WTC11 (cell line): Measurements from ENCODE around the gene AZIN2. TPM values are rescaled to one million over a fixed set of nuclear protein-coding genes. Genes with fewer than 3 reads are reported as not detected.

Experiments used
- ATF3 ChIP-seq: sonication (generic); formaldehyde crosslinking; conservative IDR thresholded peaks from 2 replicates; pipeline ENCODE4 v1.8.1; 2022; ENCODE audit warnings: mild to moderate bottlenecking, missing genetic modification reagents
- CREB1 ChIP-seq: sonication (generic); formaldehyde crosslinking; IDR thresholded peaks from 2 replicates; pipeline ENCODE4 v1.8.0; 2023; ENCODE audit warnings: mild to moderate bottlenecking, missing genetic modification reagents
- E2F5 ChIP-seq: sonication (generic); formaldehyde crosslinking; IDR thresholded peaks from 2 replicates; pipeline ENCODE4 v1.8.1; 2022; ENCODE audit warnings: mild to moderate bottlenecking, moderate library complexity, missing genetic modification reagents
- ESRRA ChIP-seq: sonication (generic); formaldehyde crosslinking; IDR thresholded peaks from 2 replicates; pipeline ENCODE4 v1.8.1; 2022; ENCODE audit warnings: mild to moderate bottlenecking, missing genetic modification reagents, borderline replicate concordance
- FOXJ3 ChIP-seq: sonication (generic); formaldehyde crosslinking; IDR thresholded peaks from 2 replicates; pipeline ENCODE4 v1.9.0; 2021; ENCODE audit warnings: missing genetic modification reagents, mild to moderate bottlenecking, borderline replicate concordance
- HMGA2 ChIP-seq: fragments of 250-450 bp; sonication (Bioruptor Pico); IDR thresholded peaks from 2 replicates; pipeline ENCODE4 v1.4.0; 2021; ENCODE audit warnings: mild to moderate bottlenecking, moderate library complexity
- HMGXB4 ChIP-seq: sonication (generic); formaldehyde crosslinking; IDR thresholded peaks from 2 replicates; pipeline ENCODE4 v1.8.1; 2023; ENCODE audit warnings: mild to moderate bottlenecking, moderate library complexity, missing genetic modification reagents
- MYBL2 ChIP-seq: sonication (generic); formaldehyde crosslinking; IDR thresholded peaks from 2 replicates; pipeline ENCODE4 v1.8.1; 2023; ENCODE audit warnings: mild to moderate bottlenecking, moderate library complexity, missing genetic modification reagents
- NFATC4 ChIP-seq: fragments of 250-450 bp; sonication (Bioruptor Pico); IDR thresholded peaks from 2 replicates; pipeline ENCODE4 v1.9.0; 2021; ENCODE audit warnings: mild to moderate bottlenecking
- NFYB ChIP-seq: sonication (generic); formaldehyde crosslinking; conservative IDR thresholded peaks from 2 replicates; pipeline ENCODE4 v1.8.0; 2022; ENCODE audit warnings: low read depth, missing genetic modification reagents
- NR2C2 ChIP-seq: sonication (generic); formaldehyde crosslinking; IDR thresholded peaks from 2 replicates; pipeline ENCODE4 v1.8.0; 2022; ENCODE audit warnings: mild to moderate bottlenecking, missing genetic modification reagents
- OVOL2 ChIP-seq: fragments of 250-450 bp; sonication (Bioruptor Pico); IDR thresholded peaks from 2 replicates; pipeline ENCODE4 v1.9.0; 2021; ENCODE audit warnings: mild to moderate bottlenecking, borderline replicate concordance
- PRDM15 ChIP-seq: sonication (generic); formaldehyde crosslinking; IDR thresholded peaks from 2 replicates; pipeline ENCODE4 v1.8.0; 2022; ENCODE audit warnings: missing genetic modification reagents
- RELA ChIP-seq: sonication (generic); formaldehyde crosslinking; IDR thresholded peaks from 2 replicates; pipeline ENCODE4 v1.8.1; 2022; ENCODE audit warnings: missing genetic modification reagents, mild to moderate bottlenecking, borderline replicate concordance
- SMAD4 ChIP-seq: sonication (generic); formaldehyde crosslinking; IDR thresholded peaks from 2 replicates; pipeline ENCODE4 v1.8.0; 2022; ENCODE audit warnings: mild to moderate bottlenecking, missing genetic modification reagents
- TEAD1 ChIP-seq: sonication (generic); formaldehyde crosslinking; IDR thresholded peaks from 2 replicates; pipeline ENCODE4 v1.8.0; 2022; ENCODE audit warnings: mild to moderate bottlenecking, missing genetic modification reagents
- USF2 ChIP-seq: sonication (generic); formaldehyde crosslinking; IDR thresholded peaks from 2 replicates; pipeline ENCODE4 v1.8.1; 2023; ENCODE audit warnings: mild to moderate bottlenecking, missing genetic modification reagents, moderate library complexity
- ZBTB21 ChIP-seq: sonication (generic); formaldehyde crosslinking; IDR thresholded peaks from 2 replicates; pipeline ENCODE4 v1.8.1; 2023; ENCODE audit warnings: mild to moderate bottlenecking, missing genetic modification reagents, borderline replicate concordance
- total RNA-seq: library from RNA; stranded (reverse); gene quantifications from 3 replicates; pipeline ENCODE4 v1.2.3, GENCODE V29; 2021
- TF ChIP-seq, protein P1 (sequence below): sonication (generic); formaldehyde crosslinking; IDR thresholded peaks from 2 replicates; pipeline ENCODE4 v1.8.0; 2022; ENCODE audit warnings: mild to moderate bottlenecking, missing genetic modification reagents
- TF ChIP-seq, protein P2 (sequence below): fragments of 250-450 bp; sonication (Bioruptor Pico); conservative IDR thresholded peaks from 2 replicates; pipeline ENCODE4 v1.9.0; 2021; ENCODE audit warnings: mild to moderate bottlenecking

AZIN2 gene
- total RNA-seq, 1 experiment from 2014 or later = 1.7 TPM

DNA sequence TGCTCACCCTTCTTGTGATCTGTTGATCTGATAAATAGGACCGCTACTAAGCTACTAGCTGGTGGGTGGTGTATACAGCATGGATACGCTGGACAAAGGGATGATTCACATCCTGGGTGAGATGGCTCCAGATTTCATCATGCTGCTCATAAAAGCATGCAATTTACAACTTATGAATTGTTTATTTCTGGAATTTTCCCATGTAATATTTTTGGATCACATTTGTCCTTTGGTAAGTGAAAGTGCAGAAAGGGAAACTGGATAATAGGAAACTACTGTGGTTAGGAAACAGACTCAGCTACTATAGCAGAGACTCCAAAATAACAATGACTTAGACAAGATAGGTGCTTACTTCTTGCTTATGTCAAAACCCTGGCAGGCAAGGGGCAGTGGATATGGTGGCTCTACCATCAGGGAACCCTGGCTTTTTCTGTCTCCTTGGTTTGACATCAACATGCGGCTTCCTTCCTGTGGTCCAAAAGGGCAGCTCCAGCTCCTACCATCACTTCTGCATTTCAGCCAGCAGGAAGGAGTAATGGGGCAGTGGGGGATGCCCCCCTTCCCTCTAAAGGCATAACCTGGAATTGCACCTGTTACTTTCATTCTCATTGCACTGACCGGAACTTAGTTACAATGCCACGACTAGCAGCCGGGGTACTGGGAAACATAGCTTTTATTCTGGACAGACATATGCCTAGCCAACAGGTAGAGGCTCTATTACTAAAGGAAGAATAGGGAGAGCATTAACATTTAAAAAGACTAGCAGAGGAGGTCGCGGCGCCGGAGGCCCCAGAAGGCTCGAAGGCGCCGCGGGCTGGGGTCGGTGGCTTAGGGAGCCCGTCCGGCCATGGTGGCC is 30.5 kb upstream of the AZIN2 start (continued):
- TF ChIP-seq, protein P1, sequence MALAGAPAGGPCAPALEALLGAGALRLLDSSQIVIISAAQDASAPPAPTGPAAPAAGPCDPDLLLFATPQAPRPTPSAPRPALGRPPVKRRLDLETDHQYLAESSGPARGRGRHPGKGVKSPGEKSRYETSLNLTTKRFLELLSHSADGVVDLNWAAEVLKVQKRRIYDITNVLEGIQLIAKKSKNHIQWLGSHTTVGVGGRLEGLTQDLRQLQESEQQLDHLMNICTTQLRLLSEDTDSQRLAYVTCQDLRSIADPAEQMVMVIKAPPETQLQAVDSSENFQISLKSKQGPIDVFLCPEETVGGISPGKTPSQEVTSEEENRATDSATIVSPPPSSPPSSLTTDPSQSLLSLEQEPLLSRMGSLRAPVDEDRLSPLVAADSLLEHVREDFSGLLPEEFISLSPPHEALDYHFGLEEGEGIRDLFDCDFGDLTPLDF (CRISPR knock-in tag) = no peak
- TF ChIP-seq FOXJ3 (CRISPR knock-in tag) = no peak
- TF ChIP-seq SMAD4 (CRISPR knock-in tag) = no peak
- TF ChIP-seq NR2C2 (CRISPR knock-in tag) = no peak
- TF ChIP-seq CREB1 (CRISPR knock-in tag) = no peak
- no peak for TF ChIP-seq ZBTB21 (CRISPR knock-in tag)
- no peak for TF ChIP-seq USF2
- TF ChIP-seq NFATC4 (CRISPR knock-in tag) = peak; percentile 82; the same call in 1 of the 2 replicates
- TF ChIP-seq ATF3 (CRISPR knock-in tag) = no peak
- TF ChIP-seq PRDM15 (CRISPR knock-in tag) = no peak
- no peak for TF ChIP-seq NFYB (CRISPR knock-in tag)
- TF ChIP-seq HMGXB4 (CRISPR knock-in tag) = no peak
- TF ChIP-seq, protein P2, sequence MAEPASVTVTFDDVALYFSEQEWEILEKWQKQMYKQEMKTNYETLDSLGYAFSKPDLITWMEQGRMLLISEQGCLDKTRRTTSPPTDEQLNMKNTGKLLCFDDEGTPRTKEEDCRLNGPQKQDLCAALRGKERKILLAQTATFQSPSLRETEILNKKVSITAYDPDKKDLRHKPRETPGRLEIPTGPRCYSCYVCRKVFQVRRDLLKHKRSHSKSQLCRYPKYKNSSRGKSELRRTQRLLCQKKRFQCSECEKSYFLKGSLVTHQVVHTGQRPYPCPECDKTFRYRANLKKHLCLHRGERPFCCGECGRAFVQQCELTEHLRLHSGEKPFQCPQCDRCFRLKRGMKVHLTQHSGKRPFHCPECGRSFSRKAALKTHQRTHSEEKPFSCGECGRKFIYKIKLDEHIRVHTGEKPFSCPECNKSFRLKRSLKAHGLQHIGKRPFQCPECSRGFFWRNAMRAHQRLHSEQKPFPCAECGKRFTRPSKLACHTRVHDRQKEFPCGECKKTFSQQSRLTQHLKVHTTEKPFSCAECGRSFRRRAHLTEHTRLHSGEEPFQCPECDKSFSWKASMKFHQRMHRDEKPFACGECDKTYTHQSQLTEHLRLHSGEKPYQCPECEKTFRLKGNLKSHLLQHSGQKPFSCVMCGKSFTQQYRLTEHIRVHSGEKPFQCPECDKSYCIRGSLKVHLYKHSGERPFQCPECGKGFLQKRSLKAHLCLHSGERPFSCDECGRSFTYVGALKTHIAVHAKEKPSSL = peak; percentile 94
- no peak for TF ChIP-seq OVOL2 (CRISPR knock-in tag)
- TF ChIP-seq E2F5 = no peak
- no peak for TF ChIP-seq MYBL2 (CRISPR knock-in tag)
- TF ChIP-seq RELA (CRISPR knock-in tag) = no peak
- TF ChIP-seq HMGA2 (CRISPR knock-in tag) = no peak
- TF ChIP-seq ESRRA = no peak
- TF ChIP-seq TEAD1 (CRISPR knock-in tag) = no peak
